Islet of Langerhans (tissue), 1 donor: ENCODE data around the gene PHKA2.

Experiments
- FAIRE-seq: peaks from one replicate; lab custom pipeline; 2011; peaks lifted over from hg19 to GRCh38; lab: Jason Lieb, UNC

The PHKA2 gene

DNA sequence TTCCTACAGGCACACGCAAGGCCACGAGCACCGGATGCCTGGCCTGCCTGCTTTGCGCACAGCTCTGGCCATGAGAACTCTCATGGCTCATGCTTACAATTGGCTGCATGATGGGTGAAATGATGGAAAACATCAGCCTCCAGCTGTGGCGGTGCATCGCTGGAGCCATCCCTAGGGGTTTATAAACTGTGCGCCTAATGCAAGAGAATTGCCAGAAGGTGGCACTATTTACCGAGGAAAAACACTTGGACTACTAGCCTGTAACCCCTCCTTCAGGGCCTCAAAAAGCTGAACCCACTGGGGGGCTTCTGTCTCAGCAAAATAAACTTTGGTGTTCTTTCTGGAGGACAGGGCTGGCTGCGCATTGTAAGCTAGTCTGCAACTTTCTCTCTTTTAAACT lies 51.9 kb downstream of the PHKA2 start:
- FAIRE-seq, result no peak

DNA sequence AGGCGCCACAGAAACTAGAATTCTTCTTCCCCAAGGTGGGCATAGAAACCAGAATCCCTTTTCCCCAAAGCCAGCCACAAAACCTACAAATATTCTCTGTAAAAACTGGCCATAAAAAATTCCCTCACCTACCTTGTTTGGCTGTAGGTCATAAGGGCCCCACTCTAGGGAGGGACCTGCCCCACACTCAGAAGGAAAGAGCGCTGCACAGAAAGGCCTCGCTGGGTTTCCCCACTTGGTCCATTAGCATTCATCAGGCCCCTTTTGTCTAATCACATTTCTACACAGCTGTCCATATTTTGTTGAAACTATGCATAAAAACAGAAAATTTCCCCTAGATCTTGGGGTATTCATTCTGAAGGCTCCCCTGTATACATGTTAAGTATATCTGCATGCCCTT lies 54.1 kb downstream of the PHKA2 start:
- FAIRE-seq, result no peak

DNA sequence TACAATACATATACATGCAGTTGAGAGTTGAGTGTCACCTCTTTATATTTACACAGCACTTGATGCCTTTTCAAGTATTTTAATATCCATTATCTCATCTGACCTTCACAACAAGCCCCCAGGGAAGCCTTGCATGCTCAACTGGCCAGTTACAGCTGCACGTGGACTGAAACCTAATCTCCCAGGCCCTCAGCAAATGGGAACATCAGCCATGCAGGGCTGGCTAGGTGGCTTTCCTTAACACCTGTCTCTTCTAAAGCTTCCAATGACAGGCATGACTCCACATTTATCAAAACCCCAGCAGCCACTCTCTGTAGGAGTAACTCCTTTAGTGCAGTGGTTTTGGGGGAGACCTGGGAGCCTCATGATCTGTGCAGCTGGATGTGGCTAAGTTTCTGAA lies 56.4 kb downstream of the PHKA2 start:
- FAIRE-seq, result no peak

DNA sequence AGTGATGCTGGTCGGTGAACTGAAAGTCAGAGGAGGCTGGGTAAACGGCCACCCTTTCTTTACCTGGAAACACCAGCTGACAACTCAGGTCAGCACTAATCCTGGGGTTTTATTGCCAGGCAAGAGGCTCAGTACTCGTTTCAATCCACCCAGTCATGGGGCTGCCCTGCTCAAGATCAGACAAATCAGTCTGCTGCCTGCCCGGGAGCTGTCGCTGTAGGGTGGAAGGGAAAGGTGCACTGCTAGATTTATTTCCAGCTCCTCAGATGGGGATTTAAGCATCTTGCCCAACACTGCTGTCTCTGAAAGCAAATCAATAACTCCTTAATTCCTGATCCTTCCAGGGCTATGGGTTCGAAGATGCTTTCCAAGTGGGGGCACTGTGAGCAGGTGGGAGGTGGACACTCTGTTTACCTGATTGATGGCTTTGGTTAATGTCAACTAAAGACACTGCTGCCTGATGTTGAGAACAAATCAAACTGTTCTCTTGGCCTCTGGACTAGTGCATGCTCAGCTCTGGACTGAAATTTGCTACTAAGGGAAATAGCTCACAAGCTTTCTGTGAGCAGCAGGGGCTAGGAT lies 59.3 kb downstream of the PHKA2 start:
- no peak for FAIRE-seq

DNA sequence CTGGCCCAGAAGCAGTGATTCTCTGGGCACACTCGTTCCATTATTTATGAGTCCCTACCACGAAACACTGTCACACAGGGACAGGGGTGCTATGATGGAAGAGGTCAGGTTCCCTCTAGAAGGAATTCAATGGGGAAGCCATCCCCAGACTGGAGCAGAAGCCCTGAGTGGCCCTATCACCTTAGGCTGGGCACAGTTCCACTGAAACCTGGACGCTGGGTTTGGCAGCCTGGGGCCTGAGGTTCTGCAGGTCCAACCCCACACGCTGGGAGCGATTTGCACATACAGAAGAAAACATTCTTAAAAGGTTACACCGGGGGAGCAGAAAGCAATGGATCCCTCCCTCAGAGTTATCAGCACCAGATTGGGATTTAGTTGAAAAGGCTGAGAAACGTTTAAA lies 63.3 kb downstream of the PHKA2 start:
- FAIRE-seq, result no peak

- no peak for FAIRE-seq
These were observed 63.8 kb downstream of the PHKA2 start for GRCh38 chrX:18920079-18920478.

DNA sequence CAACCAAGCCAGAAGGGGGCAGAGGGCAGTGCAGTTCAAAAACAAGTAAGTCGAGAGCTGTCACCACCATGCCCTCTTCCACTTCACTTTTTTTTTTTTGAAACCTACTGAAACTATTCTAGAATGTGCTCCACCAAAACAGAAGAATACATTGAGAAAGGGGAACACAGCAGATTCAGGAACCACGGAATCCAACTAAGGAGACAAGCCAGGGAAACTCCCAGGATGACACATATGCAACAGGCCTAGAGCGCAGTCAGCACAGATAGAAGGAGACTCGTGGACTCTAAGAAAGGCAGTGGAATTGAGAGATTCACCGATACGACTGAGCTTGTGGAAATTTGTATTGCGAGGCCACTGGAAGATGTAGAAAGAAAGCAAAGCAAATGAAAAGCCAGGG lies 66.1 kb downstream of the PHKA2 start:
- no peak for FAIRE-seq

GRCh38 chrX:18906286-18906685 lies 77.6 kb downstream of the PHKA2 start:
- no peak for FAIRE-seq

DNA sequence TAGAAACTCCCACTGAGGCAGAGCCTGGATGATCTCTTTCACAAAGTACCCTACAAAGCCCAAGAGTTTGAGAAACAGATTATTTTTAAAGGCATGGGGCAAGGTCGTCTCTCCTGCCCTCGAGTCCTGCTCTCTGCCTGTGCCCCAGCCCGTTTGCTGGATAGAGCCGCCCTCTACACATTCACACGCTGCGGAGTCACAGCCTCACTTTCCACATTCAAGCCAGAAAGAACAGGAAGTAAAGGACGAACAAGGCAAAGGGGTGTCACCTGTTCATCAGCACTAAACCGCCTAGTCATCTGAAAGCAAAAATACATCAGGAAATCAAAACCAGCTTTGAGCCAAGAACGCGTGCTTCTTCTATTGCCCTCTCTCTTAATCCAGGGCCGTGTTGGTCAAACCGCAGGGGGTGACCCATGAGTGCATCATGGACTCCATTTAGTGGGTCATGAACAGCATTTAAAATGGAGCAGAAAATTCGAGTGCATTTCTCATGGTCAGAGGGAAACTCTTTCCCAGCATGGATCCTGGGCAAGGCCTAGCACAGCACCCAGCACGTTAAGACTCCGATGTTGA lies 83.4 kb downstream of the PHKA2 start:
- FAIRE-seq, result no peak

- FAIRE-seq, result no peak
These were observed 84.0 kb downstream of the PHKA2 start for GRCh38 chrX:18899796-18900380.

GRCh38 chrX:18898492-18898891 lies 85.4 kb downstream of the PHKA2 start:
- no peak for FAIRE-seq

DNA sequence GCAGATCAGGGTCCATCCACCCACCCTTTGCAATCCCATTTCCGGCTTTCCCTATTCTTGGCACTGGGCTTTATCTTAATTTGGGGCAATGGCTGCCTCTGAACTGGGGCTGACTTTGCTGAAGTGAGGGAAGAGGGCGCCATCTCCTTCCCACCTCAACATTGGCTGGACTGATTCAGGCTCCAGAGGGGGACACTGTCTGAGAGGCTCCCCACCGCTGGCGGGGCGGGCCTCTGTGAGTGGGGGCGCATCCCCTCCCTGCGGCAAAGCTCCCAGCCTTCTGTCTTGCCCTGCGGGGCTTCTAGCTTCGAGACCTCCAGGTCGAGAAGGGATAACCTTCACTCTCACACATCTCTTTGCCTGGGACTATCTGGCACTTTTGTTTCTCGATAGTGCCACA lies 85.8 kb downstream of the PHKA2 start:
- no peak for FAIRE-seq

DNA sequence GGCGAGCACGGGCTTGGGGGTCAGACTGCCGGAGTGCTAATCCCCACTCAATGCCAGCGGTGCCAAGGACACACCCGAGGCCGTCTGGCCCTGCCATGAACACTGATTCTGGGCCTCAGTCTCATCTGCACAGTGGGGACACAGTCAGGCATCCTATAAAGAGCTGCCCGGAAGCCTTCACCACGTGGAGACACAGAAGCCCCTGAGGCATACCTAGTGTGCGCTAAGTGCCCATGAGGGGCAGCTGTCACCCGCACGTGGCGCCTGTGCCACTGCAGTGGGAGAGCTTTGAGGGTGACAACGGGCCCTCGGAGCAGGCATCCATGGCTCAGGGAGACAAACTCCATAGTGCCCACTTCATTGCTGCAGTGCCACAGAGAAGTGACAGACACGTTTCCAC lies 86.3 kb downstream of the PHKA2 start:
- no peak for FAIRE-seq

GRCh38 chrX:18896680-18897544 lies 87.0 kb downstream of the PHKA2 start:
- no peak for FAIRE-seq

- FAIRE-seq, result no peak
These were observed 88.5 kb downstream of the PHKA2 start for GRCh38 chrX:18895189-18895951.

DNA sequence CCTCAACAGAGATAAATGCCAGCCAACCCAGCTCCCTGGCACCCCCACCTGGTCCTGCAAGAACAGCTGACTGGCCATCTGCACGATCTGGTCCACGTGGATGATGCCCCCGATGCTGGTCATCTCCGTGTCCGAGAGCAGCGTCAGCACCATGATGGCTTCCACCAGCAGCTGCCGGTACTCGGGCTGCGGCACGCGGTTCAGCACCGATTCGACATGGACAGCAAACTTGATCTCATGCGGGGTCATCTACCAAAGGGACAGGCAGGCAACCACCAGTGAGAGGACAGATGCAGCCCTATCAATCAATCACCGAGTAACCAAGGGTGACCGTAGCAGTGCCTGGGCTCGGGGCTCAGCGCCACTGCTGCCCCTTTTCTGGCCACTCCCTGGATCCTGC lies 89.8 kb downstream of the PHKA2 start:
- FAIRE-seq, result no peak

- no peak for FAIRE-seq
These were observed 90.4 kb downstream of the PHKA2 start for GRCh38 chrX:18893536-18893935.

- no peak for FAIRE-seq
These were observed 91.0 kb downstream of the PHKA2 start for GRCh38 chrX:18892899-18893298.

DNA sequence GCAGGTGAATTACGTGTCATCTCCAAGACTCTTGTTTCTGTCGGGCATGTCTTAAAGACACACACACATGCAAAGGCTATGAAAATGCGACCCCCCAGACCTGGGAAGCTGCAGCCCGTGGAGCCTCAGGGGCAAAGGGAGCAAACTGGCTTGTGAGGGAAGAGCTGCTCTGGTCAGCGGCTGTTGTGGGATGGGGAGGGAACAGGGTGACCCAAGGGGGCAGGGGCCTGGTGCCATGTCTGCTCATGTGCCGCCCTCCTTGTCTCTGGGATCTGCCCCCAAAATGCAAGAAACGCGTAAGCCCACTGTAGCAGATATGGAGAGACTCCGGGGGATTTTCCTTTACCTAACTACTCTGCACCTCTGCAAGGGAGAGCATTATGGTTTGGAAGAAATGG lies 92.4 kb downstream of the PHKA2 start:
- no peak for FAIRE-seq

GRCh38 chrX:18890724-18891547 lies 93.0 kb downstream of the PHKA2 start:
- no peak for FAIRE-seq

GRCh38 chrX:18890049-18890381 lies 93.9 kb downstream of the PHKA2 start:
- FAIRE-seq, result no peak
